Measurements from ENCODE around the gene SERPINA4.

SERPINA4 gene

GRCh38 chr14:94615823-94616570 lies 54.8 kb downstream of the SERPINA4 start:
- peaks cover 16% of the 10 kb centered on the region; the same call in 1 of the 2 replicates for H3K9me3 ChIP-seq (ENCODE audit: insufficient read depth, low read length)
- no peaks in the 10 kb centered on the region for H4K20me1 ChIP-seq (ENCODE audit: low read depth, low read length)
- H3K9ac ChIP-seq (ENCODE audit: low read length) = no peak overlapping the region
- no peak overlapping the region for H3K4me2 ChIP-seq (ENCODE audit: low read depth, low read length, poor library complexity, severe bottlenecking)
- no peaks in the 10 kb centered on the region for H3K79me2 ChIP-seq (ENCODE audit: insufficient read depth, low read length)
- H3K9me2 ChIP-seq (replicated peaks; ENCODE audit: insufficient read depth, low read length) = no peaks in the 10 kb centered on the region
- H3K27ac ChIP-seq (ENCODE audit: low read depth, low read length) = no peak overlapping the region
- H3K27me3 ChIP-seq (ENCODE audit: low read length) = no peaks in the 10 kb centered on the region
- no peaks in the 10 kb centered on the region for H3F3A ChIP-seq (ENCODE audit: insufficient read depth)
- H3K36me3 ChIP-seq (ENCODE audit: low read length) = no peaks in the 10 kb centered on the region
- no peak for TF ChIP-seq CTCF (IDR thresholded peaks at IDR 0.05; ENCODE audit: insufficient read depth, low read length, poor library complexity, severe bottlenecking)
- TF ChIP-seq EZH2phosphoT487 (conservative IDR thresholded peaks at IDR 0.05; ENCODE audit: low read length) = no peak
- no peak overlapping the region for H3K4me3 ChIP-seq (ENCODE audit: insufficient read depth, low read length, poor library complexity, severe bottlenecking)
- no peak overlapping the region for H2AFZ ChIP-seq (ENCODE audit: low read depth, low read length, severe bottlenecking)

GRCh38 chr14:94617366-94617941 lies 56.2 kb downstream of the SERPINA4 start:
- no peaks in the 10 kb centered on the region for H3K79me2 ChIP-seq (ENCODE audit: insufficient read depth, low read length)
- H3F3A ChIP-seq (ENCODE audit: insufficient read depth) = no peaks in the 10 kb centered on the region
- no peaks in the 10 kb centered on the region for H3K27me3 ChIP-seq (ENCODE audit: low read length)
- H3K9me2 ChIP-seq (replicated peaks; ENCODE audit: insufficient read depth, low read length) = no peaks in the 10 kb centered on the region
- H3K9me3 ChIP-seq (ENCODE audit: insufficient read depth, low read length) = peaks cover 16% of the 10 kb centered on the region; the same call in 1 of the 2 replicates
- no peak overlapping the region for H2AFZ ChIP-seq (ENCODE audit: low read depth, low read length, severe bottlenecking)
- H4K20me1 ChIP-seq (ENCODE audit: low read depth, low read length) = no peaks in the 10 kb centered on the region
- H3K4me2 ChIP-seq (ENCODE audit: low read depth, low read length, poor library complexity, severe bottlenecking) = no peak overlapping the region
- H3K36me3 ChIP-seq (ENCODE audit: low read length) = no peaks in the 10 kb centered on the region
- no peak overlapping the region for H3K9ac ChIP-seq (ENCODE audit: low read length)
- TF ChIP-seq EZH2phosphoT487 (conservative IDR thresholded peaks at IDR 0.05; ENCODE audit: low read length) = no peak
- TF ChIP-seq CTCF (IDR thresholded peaks at IDR 0.05; ENCODE audit: insufficient read depth, low read length, poor library complexity, severe bottlenecking) = no peak
- no peak overlapping the region for H3K4me3 ChIP-seq (ENCODE audit: insufficient read depth, low read length, poor library complexity, severe bottlenecking)
- H3K27ac ChIP-seq (ENCODE audit: low read depth, low read length) = no peak overlapping the region

- H3K27ac ChIP-seq (ENCODE audit: low read depth, low read length) = no peak overlapping the region
- H3K79me2 ChIP-seq (ENCODE audit: insufficient read depth, low read length) = no peaks in the 10 kb centered on the region
- no peaks in the 10 kb centered on the region for H3F3A ChIP-seq (ENCODE audit: insufficient read depth)
- H3K27me3 ChIP-seq (ENCODE audit: low read length) = no peaks in the 10 kb centered on the region
- TF ChIP-seq CTCF (IDR thresholded peaks at IDR 0.05; ENCODE audit: insufficient read depth, low read length, poor library complexity, severe bottlenecking) = no peak
- TF ChIP-seq EZH2phosphoT487 (conservative IDR thresholded peaks at IDR 0.05; ENCODE audit: low read length) = no peak
- H3K9me3 ChIP-seq (ENCODE audit: insufficient read depth, low read length) = peaks cover 16% of the 10 kb centered on the region; the same call in 1 of the 2 replicates
- no peaks in the 10 kb centered on the region for H3K9me2 ChIP-seq (replicated peaks; ENCODE audit: insufficient read depth, low read length)
- no peaks in the 10 kb centered on the region for H4K20me1 ChIP-seq (ENCODE audit: low read depth, low read length)
- no peaks in the 10 kb centered on the region for H3K36me3 ChIP-seq (ENCODE audit: low read length)
- H3K4me2 ChIP-seq (ENCODE audit: low read depth, low read length, poor library complexity, severe bottlenecking) = no peak overlapping the region
- H3K9ac ChIP-seq (ENCODE audit: low read length) = no peak overlapping the region
- H3K4me3 ChIP-seq (ENCODE audit: insufficient read depth, low read length, poor library complexity, severe bottlenecking) = no peak overlapping the region
- H2AFZ ChIP-seq (ENCODE audit: low read depth, low read length, severe bottlenecking) = no peak overlapping the region
Observed at GRCh38 chr14:94617988-94618822, 57.0 kb downstream of the SERPINA4 start.

Measured in SU-DHL-6 (cell line).